K562 (cell line): ENCODE results near the gene FMOD. TPM values are rescaled to one million over a fixed set of nuclear protein-coding genes. Genes with fewer than 3 reads are reported as not detected.
A peak's percentile ranks its signal among the peaks of the same experiment; 100 is the strongest.

Experiments
- CBFA2T3 ChIP-seq: fragments of 450-650 bp; IDR thresholded peaks from 2 replicates; pipeline ENCODE4 v1.6.1; 2017
- CEBPB ChIP-seq: fragments of 450-650 bp; IDR thresholded peaks from 2 replicates; pipeline ENCODE4 v1.6.1; 2016; ENCODE audit warnings: missing genetic modification characterization, missing compliant biosample characterization
- CSDE1 ChIP-seq, 2 experiments: fragments of 450-650 bp; IDR thresholded peaks; 2 replicates each; pipeline ENCODE4 v1.6.1; 2016; ENCODE audit warnings: mild to moderate bottlenecking in 1 of 2
- DMBX1 ChIP-seq: fragments of 250-450 bp; sonication (Bioruptor Pico); IDR thresholded peaks from 2 replicates; pipeline ENCODE4 v1.8.0; 2022; ENCODE audit warnings: inconsistent platforms, mild to moderate bottlenecking, moderate library complexity, borderline replicate concordance
- ETV5 ChIP-seq: sonication (generic); formaldehyde crosslinking; IDR thresholded peaks from 2 replicates; pipeline ENCODE4 v1.4.0; 2020; ENCODE audit warnings: low read depth, mild to moderate bottlenecking, missing genetic modification reagents
- IRF1 ChIP-seq: sonication (generic); formaldehyde crosslinking; IDR thresholded peaks from 2 replicates; pipeline ENCODE4 v1.8.0; 2022; ENCODE audit warnings: missing genetic modification reagents, mild to moderate bottlenecking, borderline replicate concordance
- KAT8 ChIP-seq: fragments of 450-650 bp; IDR thresholded peaks from 2 replicates; pipeline ENCODE4 v1.6.1; 2016; ENCODE audit warnings: low read depth, mild to moderate bottlenecking
- NR1H2 ChIP-seq: sonication (generic); formaldehyde crosslinking; IDR thresholded peaks from 2 replicates; pipeline ENCODE4 v1.4.0; 2020; ENCODE audit warnings: mild to moderate bottlenecking, missing genetic modification reagents
- PCBP2 ChIP-seq: fragments of 200-400 bp; formaldehyde crosslinking; IDR thresholded peaks from 2 replicates; pipeline ENCODE4 v1.6.1; 2018; ENCODE audit warnings: low read length, low read depth, mild to moderate bottlenecking, moderate library complexity; ENCODE audit not compliant: poor library complexity, severe bottlenecking
- SMAD1 ChIP-seq: fragments of 150-350 bp; IDR thresholded peaks from 2 replicates; pipeline ENCODE4 v1.6.1; 2014; ENCODE audit warnings: low read length, low read depth; ENCODE audit not compliant: partially characterized antibody
- TAF15 ChIP-seq: fragments of 200-400 bp; formaldehyde crosslinking; IDR thresholded peaks from 2 replicates; pipeline ENCODE4 v1.6.1; 2017; ENCODE audit warnings: mild to moderate bottlenecking, low read depth, low read length, moderate library complexity
- TCF15 ChIP-seq: fragments of 250-450 bp; sonication (Bioruptor Pico); IDR thresholded peaks from 2 replicates; pipeline ENCODE4 v1.8.0; 2022; ENCODE audit warnings: moderate library complexity, mild to moderate bottlenecking, inconsistent platforms
- U2AF1 ChIP-seq: fragments of 200-400 bp; formaldehyde crosslinking; optimal IDR thresholded peaks from 2 replicates; pipeline ENCODE3; 2017; ENCODE audit warnings: mild to moderate bottlenecking, low read depth, low read length, moderate library complexity
- ZBTB7A ChIP-seq: IDR thresholded peaks from 2 replicates; pipeline ENCODE4 v1.6.1; 2011; ENCODE audit warnings: low read depth, mild to moderate bottlenecking, low read length, moderate library complexity, borderline replicate concordance; ENCODE audit not compliant: control insufficient read depth
- ZBTB8A ChIP-seq: fragments of 450-650 bp; IDR thresholded peaks from 2 replicates; pipeline ENCODE4 v1.6.1; 2018; ENCODE audit warnings: mild to moderate bottlenecking, moderate library complexity; ENCODE audit not compliant: partially characterized antibody
- ZC3H8 ChIP-seq: fragments of 450-650 bp; IDR thresholded peaks from 2 replicates; pipeline ENCODE4 v1.6.1; 2017
- ZNF140 ChIP-seq: fragments of 250-450 bp; sonication (Bioruptor Pico); IDR thresholded peaks from 2 replicates; pipeline ENCODE4 v1.8.0; 2021; ENCODE audit warnings: moderate library complexity, mild to moderate bottlenecking, inconsistent platforms
- ZNF239 ChIP-seq: fragments of 250-450 bp; sonication (Bioruptor Pico); IDR thresholded peaks from 2 replicates; pipeline ENCODE4 v1.4.0; 2020; ENCODE audit warnings: mild to moderate bottlenecking
- ZNF584 ChIP-seq: fragments of 200-800 bp; sonication (Bioruptor generic); IDR thresholded peaks from 2 replicates; pipeline ENCODE4 v1.6.1; 2016; ENCODE audit warnings: low read depth, mild to moderate bottlenecking, missing genetic modification characterization, missing compliant biosample characterization
- polyA plus RNA-seq, 8 experiments: library from polyadenylated mRNA; depleted of rRNA in 4 of 8; stranded (reverse) in 5 of 8; unstranded in 3 of 8; fragments of >200 nt; fragmentation: Nextera tagmentation in 2 of 8; fragmentation: Illumina TruSeq in 1 of 8; extraction: Ambion mirVana in 2 of 8; extraction: Trizol in 1 of 8; gene quantifications; 2 replicates each; pipeline versions ENCODE4 v1.2.1 to v1.2.3, GENCODE V29; 2011 to 2014; ENCODE audit warnings: inconsistent platforms in 1 of 8, missing spikeins in 1 of 8
- total RNA-seq, 7 experiments: library from RNA; depleted of rRNA in 6 of 7; stranded (reverse); fragments of >200 nt in 6 of 7; fragmentation: Illumina TruSeq in 2 of 7; extraction: Trizol in 2 of 7; gene quantifications; 2 replicates each; pipeline versions ENCODE4 v1.2.1 to v1.2.3, GENCODE V29; 2011 to 2021; ENCODE audit warnings: low replicate concordance in 1 of 7
- TF ChIP-seq, protein P1 (sequence below): fragments of 250-450 bp; sonication (Bioruptor Pico); IDR thresholded peaks from 2 replicates; pipeline ENCODE4 v1.5.1; 2021; ENCODE audit warnings: mild to moderate bottlenecking
- TF ChIP-seq, protein P2 (sequence below): sonication (generic); formaldehyde crosslinking; IDR thresholded peaks from 2 replicates; pipeline ENCODE4 v1.8.1; 2023; ENCODE audit warnings: mild to moderate bottlenecking, missing genetic modification reagents

FMOD gene
- total and polyA plus RNA-seq, 9 of the 15 experiments (the other 6 are each of a cell fraction or from before 2014, with no cell fraction given): 0.03 to 0.13 (median 0.03) TPM; not detected in 6

GRCh38 chr1:203311368-203312301 is 39.3 kb downstream of the FMOD start (continued):
- TF ChIP-seq ZNF140 (CRISPR knock-in tag) (peak; percentile 7; the same call in 1 of the 2 replicates), KAT8 (no peak), ZNF239 (peak; percentile 64; the same call in 1 of the 2 replicates), ZC3H8 (no peak), ETV5 (CRISPR knock-in tag) (peak; percentile 74), CBFA2T3 (peak; percentile 99), ZBTB8A (no peak), SMAD1 (peak; percentile 94), TCF15 (CRISPR knock-in tag) (no peak), IRF1 (no peak), TAF15 (no peak), CEBPB (tag) (0 out of 2 replicates have a peak, but pooled peaks have one; percentile 38), ZNF584 (CRISPR knock-in tag) (peak; percentile 86; the same call in 1 of the 2 replicates), ZBTB7A (peak; percentile 49; the same call in 1 of the 2 replicates), NR1H2 (CRISPR knock-in tag) (no peak), CSDE1 (IDR thresholded peaks at IDR 0.05) (no peak), U2AF1 (no peak), DMBX1 (CRISPR knock-in tag) (peak; percentile 94), PCBP2 (no peak)
- TF ChIP-seq, protein P1, sequence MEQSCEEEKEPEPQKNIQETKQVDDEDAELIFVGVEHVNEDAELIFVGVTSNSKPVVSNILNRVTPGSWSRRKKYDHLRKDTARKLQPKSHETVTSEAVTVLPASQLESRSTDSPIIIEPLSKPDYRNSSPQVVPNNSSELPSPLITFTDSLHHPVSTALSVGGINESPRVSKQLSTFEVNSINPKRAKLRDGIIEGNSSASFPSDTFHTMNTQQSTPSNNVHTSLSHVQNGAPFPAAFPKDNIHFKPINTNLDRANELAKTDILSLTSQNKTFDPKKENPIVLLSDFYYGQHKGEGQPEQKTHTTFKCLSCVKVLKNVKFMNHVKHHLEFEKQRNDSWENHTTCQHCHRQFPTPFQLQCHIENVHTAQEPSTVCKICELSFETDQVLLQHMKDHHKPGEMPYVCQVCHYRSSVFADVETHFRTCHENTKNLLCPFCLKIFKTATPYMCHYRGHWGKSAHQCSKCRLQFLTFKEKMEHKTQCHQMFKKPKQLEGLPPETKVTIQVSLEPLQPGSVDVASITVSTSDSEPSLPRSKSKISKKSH (CRISPR knock-in tag): no peak
- TF ChIP-seq, protein P2, sequence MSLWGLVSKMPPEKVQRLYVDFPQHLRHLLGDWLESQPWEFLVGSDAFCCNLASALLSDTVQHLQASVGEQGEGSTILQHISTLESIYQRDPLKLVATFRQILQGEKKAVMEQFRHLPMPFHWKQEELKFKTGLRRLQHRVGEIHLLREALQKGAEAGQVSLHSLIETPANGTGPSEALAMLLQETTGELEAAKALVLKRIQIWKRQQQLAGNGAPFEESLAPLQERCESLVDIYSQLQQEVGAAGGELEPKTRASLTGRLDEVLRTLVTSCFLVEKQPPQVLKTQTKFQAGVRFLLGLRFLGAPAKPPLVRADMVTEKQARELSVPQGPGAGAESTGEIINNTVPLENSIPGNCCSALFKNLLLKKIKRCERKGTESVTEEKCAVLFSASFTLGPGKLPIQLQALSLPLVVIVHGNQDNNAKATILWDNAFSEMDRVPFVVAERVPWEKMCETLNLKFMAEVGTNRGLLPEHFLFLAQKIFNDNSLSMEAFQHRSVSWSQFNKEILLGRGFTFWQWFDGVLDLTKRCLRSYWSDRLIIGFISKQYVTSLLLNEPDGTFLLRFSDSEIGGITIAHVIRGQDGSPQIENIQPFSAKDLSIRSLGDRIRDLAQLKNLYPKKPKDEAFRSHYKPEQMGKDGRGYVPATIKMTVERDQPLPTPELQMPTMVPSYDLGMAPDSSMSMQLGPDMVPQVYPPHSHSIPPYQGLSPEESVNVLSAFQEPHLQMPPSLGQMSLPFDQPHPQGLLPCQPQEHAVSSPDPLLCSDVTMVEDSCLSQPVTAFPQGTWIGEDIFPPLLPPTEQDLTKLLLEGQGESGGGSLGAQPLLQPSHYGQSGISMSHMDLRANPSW (CRISPR knock-in tag): peak; percentile 85; the same call in 1 of the 2 replicates
